NCI-H345 treated with DMSO at 0.1 percent for 48 hours (cell line): ENCODE data around the gene SPINT2.

Source experiments
- DNase-seq: peaks from one replicate; lab custom pipeline; 2025; ENCODE audit not compliant: unreplicated experiment; lab: John Stamatoyannopoulos, UW

The SPINT2 gene

GRCh38 chr19:38291855-38292254 lies 27.5 kb downstream of the SPINT2 start:
- no peak for DNase-seq

GRCh38 chr19:38293281-38293680 lies 28.9 kb downstream of the SPINT2 start:
- no peak for DNase-seq

GRCh38 chr19:38294090-38294489 lies 29.7 kb downstream of the SPINT2 start:
- DNase-seq, result no peak

- no peak for DNase-seq
Observed at GRCh38 chr19:38298821-38299680, 34.7 kb downstream of the SPINT2 start.

GRCh38 chr19:38303517-38304351 lies 39.4 kb downstream of the SPINT2 start, which contains the start of gene C19orf33:
C19orf33 (plus strand) TSS chr19:38304251; CDS start chr19:38304262, 11 bp downstream.
- DNase-seq, result no peak

- DNase-seq, result no peak
Observed at GRCh38 chr19:38304352-38304865, 40.0 kb downstream of the SPINT2 start.

- no peak for DNase-seq
Observed at GRCh38 chr19:38304866-38305429, 40.6 kb downstream of the SPINT2 start.

- DNase-seq, result no peak
Observed at GRCh38 chr19:38306236-38306635, 41.9 kb downstream of the SPINT2 start.

GRCh38 chr19:38307076-38307475 lies 42.7 kb downstream of the SPINT2 start:
- DNase-seq, result no peak

GRCh38 chr19:38307597-38307996 lies 43.2 kb downstream of the SPINT2 start:
- DNase-seq, result no peak

GRCh38 chr19:38308006-38308766 lies 43.8 kb downstream of the SPINT2 start:
- DNase-seq, result no peak

GRCh38 chr19:38308926-38309614 lies 44.7 kb downstream of the SPINT2 start:
- DNase-seq, result no peak

- DNase-seq, result no peak
Observed at GRCh38 chr19:38309615-38310278, 45.4 kb downstream of the SPINT2 start.

- DNase-seq, result no peak
Observed at GRCh38 chr19:38310279-38310670, 45.9 kb downstream of the SPINT2 start.

GRCh38 chr19:38310986-38311385 lies 46.6 kb downstream of the SPINT2 start:
- DNase-seq, result no peak

GRCh38 chr19:38315657-38316476 lies 51.5 kb downstream of the SPINT2 start, which contains the start of gene YIF1B:
YIF1B (minus strand) TSS chr19:38315947; CDS start chr19:38315917, 30 bp downstream.
- peak; percentile 100 for DNase-seq

GRCh38 chr19:38316477-38317067 lies 52.2 kb downstream of the SPINT2 start:
- DNase-seq, result no peak

- DNase-seq, result no peak
Observed at GRCh38 chr19:38317104-38317612, 52.8 kb downstream of the SPINT2 start.
